Activated CD8-positive, alpha-beta memory T cell treated with anti-CD3 and anti-CD28 coated beads, Interleukin-2, amount 50 U/mL, for 24 hours (primary cell): ENCODE results near the gene SMIM27.
"Not testable (repeated sequence)": the region's sequence is repeated elsewhere in the genome, so short reads cannot be mapped to it uniquely, and the experiment has no call there.

Experiments
- DNase-seq: peaks from one replicate; pipeline ENCODE4 v3.0.0-alpha.2; 2020; ENCODE audit errors: extremely low read depth

SMIM27 gene, protein sequence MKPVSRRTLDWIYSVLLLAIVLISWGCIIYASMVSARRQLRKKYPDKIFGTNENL

DNA sequence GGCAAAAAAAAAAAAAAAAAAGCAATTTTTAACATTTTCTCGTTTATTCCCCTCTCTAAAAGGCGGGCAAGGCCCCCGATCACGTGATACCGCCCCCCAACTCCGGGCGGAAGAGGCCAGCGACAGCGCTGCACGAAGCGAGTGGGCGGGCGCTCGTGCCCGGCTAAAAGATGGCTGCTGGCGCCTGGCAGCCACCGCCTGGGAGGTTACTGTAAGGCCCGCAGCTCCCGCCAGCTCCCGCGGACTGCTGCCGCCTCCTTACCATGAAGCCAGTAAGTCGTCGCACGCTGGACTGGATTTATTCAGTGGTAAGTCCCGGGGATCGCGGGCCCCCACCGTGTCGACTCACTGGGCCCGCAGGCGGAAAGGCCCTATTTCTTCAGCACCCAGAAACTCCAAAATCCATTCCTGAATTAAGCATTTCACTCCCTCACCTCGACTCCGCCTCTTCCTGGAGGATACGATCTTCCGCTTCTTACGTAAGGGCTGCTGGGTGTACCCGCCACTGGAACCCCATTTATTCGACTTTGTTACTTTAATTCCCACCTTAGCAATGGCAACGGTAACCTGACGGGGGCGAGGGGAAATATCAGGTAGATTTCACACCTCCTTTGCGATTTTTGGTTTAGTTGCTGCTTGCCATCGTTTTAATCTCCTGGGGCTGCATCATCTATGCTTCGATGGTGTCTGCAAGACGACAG is at the start of gene SMIM27, which contains the start of gene TOPORS:
Gene SMIM27 (plus strand): TSS at position 156 of the 701 bp plus-strand sequence. CDS start 108 bp downstream, at position 264.
Gene TOPORS (minus strand): TSS at position 415 of the 701 bp plus-strand sequence. CDS start 150 bp downstream, at position 265.
- peak; percentile 74 for DNase-seq

DNA sequence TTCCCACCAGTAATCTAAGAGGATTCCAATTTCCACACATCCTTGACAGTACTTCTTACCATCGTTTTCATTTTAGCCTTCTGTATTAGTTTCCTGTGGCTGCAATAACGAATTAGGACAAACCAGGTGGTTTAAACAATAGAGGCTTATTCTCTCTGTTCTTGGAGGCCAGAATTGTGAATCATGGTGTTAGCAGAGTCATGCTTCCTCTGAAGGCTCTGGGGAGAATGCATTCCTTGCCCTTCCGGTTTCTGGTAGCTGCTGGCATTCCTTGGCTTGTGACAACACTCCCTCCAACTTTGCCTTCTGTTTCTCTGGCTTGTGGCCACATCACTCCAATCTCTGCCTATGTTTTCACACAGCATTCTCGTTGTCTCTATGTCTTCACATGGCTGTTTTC is 49.7 kb upstream of the SMIM27 start:
- no peak for DNase-seq

DNA sequence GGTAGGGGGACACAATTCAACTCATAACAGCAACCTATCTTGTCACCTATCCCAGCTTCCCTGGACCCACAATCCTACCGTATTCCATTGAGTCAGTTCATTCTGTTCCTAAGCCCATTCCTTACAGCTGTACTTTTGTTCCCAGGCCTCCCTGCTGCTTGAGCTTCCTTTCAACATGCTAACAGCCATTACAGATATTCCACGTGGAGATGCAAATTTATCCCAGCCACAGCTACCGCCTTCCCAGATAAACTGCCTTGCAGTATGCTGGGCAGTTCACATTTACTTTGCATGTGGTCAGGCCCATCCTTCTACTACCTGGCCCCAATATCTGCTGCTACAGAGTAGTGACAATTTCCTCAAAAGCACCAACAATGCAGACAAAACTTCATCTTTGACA is 49.1 kb upstream of the SMIM27 start:
- no peak for DNase-seq

DNA sequence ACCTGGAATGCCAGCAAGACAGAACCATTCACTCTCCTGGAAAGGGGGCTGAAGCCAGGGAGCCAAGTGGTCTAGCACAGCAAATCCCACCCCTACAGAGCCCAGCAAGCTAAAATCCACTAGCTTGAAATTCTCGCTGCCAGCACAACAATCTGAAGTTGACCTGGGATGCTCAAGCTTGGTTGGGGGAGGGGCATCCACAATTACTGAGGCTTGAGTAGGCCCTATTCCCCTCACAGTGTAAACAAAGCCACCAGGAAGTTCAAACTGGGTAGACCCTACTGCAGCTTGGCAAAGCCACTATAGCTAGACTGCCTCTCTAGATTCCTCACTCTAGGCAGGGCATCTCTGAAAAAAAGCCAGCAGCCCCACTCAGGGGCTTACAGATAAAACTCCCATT is 43.4 kb upstream of the SMIM27 start:
- DNase-seq, result no peak

DNA sequence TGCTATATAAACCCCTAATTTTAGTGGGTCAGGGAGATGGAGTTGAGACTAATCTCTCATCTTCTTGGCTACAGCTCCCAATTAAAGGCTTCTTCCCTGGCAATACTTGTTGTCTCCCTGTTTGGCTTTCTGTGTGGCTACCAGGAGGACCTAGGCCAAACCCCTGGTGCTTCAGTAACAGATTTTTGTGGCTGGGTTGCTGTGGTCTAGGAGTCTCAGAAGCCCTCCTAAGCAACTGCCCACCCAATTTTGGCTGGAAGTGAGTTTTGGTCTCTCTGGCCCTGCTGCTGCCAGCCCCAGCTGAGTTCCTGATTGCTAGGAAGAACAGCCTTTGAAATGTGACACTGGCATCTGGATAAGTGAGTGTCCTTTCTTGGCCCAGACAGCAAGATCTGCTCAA is 35.9 kb upstream of the SMIM27 start:
- no peak for DNase-seq

DNA sequence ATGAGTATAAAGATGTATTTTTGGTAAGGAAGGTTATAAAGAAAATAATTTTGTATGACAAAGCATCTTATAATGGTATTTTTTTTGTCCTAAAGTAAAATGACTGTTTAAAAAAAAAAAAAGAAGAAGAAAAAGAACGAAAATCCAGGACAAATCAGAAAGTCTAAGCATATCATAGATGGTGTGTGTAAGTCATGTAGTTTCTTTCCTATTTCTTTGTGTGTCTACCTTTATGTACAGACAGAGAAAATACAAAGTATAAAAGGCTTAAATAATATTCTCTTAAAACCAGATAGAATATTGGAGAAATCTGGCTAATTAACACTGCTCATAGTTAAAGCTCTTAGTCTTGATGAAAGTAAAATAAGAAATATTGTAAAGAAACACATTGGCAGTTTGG is 33.9 kb upstream of the SMIM27 start:
- DNase-seq, result no peak

DNA sequence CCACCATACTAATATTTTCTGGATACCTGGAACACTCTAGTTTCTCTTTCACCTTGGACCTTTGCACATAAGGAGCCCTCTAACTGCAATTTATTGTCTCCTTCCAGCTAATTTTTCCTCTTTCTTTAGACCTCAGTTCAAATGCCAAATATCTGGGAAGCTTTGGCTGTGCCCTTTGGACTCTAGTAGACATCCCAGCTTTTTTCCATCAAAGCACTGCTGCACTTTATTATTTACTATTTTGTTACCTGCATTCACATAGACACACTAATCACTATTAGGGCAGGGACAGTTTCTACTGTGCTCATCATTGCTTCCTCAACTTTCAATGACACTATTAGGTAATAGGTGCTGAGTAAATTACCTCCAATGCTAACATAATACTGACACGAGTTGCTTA is 28.2 kb upstream of the SMIM27 start:
- DNase-seq, result no peak

DNA sequence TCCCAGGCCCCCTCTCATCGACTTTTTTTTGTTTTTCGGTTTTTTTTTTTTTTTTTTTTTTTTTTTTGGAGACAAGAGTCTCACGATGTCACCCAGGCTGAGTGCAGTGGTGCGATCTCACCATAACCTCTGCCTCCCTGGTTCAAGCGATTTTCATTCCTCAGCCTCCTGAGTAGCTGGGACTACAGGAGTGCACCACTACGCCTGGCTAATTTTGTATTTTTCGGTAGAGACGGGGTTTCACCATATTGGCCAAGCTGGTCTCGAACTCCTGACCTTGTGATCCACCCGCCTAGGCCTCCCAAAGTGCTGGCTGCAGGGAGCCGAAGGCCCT is 27.6 kb upstream of the SMIM27 start:
- DNase-seq, result not testable (repeated sequence)

DNA sequence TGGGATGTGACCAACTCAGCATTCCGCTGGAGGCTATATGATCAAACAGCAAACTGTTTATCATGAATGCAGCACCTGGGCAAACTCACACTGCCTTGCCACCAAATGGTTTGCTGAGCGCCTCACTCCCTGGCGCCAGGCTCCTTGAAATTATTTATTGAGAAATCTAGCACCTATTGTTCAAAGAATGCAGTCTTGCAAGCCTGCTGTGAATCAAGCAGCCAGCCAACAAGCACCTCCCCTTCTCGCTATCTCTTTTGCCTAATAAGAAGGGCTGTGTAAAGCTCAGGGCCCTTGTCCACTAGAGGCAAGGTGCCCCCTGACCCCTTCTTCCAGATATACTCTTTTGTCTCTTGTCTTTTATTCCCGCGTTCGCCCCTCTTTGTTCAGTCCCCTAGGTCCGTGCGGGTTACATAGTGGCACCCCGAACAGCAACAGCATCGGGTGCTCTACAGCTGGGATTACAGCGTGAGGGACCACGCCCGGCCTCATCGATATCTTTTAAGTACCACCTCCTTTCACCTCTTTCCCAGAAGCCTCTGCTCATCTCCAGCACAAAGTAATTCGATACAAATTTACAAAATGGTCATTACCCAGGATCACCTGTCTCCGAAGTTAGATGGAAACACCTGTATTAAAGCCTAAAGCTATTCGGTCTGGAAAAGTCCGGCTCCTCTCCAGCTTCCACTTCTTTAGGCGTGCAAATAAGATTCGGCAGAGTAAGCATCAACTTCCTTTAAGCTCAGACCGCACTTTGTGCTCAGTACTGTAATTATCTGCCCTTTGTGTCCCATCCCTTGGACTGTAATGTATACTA is 27.0 kb upstream of the SMIM27 start:
- DNase-seq, result no peak

DNA sequence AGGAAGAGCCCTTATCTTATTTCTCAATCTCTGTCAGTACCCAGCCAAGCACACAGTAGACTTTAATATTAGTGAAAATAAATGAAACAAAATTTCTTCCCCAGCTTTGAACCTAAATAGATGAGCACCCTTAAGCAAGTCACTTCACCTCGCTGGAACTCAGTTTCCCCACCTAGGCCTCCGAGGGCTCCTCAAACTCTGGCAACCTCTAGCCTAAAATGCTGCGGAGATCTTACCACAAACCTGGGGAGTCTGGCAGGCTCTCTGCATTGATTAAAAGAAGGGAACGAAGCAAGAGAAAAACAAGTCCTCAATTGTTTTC is 26.5 kb upstream of the SMIM27 start:
- no peak for DNase-seq

DNA sequence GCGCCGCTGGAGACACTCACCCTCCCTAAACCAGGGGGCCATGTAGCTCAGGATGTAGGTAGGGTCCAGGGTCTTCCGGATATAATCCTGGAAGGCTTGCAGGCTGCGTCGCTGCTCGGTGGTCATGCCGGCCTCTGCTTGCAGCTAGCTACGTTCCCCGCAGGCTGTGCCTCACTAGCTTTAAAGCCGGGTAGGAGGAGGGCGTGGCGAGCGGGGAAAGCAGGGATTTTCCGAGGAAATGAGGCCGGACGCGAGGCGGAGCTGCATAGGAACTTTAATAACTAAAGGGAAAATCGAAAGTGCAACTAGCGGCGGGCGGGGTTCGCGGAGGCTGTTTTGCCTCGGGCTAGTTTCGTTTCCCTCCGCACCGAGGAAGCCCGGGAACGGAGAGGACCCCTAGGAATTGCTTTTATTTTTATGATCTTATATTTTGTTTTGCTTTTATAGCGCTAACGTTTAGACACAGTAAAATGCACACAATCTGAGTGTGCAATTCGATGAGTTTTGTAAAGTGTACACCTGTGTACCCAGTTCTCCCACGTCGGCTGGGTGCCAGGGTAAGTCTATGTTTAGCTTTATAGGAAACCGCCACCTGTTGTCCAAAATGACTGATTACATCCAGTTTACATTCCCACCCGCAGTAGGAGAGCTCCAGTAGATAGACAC is 26.0 kb upstream of the SMIM27 start, which contains the start of gene RIGI:
Gene RIGI (minus strand): TSS at position 156 of the 666 bp plus-strand sequence. CDS start 30 bp downstream, at position 126.
- peak; percentile 41 for DNase-seq

DNA sequence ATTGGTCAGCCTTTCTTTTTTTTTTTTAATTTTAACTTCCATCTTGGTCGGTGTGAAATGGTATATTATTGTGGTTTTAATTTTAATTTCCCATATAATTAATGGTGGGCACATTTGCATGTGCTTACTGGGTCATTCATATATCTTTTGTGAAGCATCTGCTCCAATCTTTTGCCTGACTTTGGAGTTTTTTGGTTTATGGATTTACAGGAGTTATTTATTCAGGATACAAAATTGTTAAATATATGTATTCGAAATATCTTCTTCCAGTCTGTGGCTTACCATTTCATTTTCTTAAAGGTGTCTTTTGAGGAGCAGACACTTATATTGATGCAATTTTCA is 25.4 kb upstream of the SMIM27 start:
- DNase-seq, result no peak

DNA sequence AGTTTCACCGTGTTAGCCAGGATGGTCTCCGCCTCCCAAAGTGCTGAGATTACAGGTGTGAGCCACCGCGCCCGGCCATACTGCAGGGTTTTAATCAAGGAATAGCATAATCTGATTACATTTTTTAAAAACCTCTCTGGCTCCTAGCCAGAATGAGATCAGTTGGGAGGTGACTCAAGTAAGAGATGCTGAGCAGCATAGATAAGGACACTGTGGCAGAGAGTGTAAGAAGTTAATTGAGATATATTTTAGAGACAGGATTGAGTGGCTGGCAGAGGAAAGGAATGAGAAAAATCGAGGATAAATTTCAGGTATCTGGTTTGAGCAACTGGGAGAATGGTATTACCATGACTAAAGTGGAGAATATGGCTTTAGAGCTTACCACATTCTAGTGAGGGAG is 18.8 kb upstream of the SMIM27 start:
- no peak for DNase-seq

DNA sequence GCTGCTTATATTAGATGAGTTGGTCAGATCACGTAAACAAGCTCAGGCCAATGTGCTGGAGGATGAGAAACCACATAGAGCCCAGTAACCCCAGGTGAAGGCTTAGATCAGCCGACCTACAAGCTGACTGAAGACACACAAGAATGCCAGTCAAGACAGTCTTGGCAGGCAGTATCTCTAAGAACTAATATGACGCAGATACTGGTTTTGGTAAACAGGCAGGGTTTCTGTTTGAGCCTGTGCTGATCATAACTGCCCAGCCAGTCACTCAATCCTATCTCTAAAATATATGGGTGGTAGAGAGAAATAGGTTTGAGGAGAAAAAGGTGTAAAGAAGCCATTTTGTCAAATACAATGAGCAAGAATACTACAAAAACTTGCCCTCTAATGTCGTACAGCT is 18.3 kb upstream of the SMIM27 start:
- DNase-seq, result no peak

DNA sequence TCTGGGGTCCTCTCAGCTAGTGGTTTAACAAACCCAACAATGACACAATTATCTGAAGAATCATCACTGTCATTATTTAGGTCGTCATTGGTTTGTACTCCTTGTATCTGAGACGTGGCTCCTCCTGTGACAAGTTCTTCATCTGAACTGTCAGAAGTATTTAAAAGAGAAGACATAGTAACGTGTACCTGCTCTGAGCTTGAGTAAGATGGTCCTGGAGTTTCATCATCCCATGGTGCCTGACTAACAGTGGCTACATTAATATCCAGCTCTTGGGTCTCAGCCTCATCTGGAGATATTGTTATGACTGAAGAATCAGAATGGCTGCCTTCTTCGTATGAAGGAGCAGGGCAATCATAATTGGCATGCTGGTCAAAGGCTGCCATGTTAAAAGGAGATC is 9.1 kb upstream of the SMIM27 start:
- no peak for DNase-seq

DNA sequence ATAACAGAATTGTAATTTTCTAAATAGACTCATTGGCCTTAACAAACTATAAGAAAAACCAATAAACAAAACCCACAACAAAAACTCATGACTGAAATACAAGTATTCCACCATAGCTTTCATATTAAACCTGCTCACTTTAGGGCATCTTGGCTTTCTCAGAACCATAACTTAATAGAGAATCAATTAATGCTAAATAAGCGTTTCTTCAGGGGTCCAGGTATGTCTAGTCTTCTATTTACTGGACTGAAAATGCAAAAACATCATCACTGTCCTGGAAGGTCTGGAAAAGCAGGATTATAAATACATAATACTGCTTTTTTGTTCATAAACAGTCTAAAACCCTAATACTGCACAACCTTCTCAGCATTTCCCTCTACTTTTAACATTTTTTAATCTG is 6.2 kb upstream of the SMIM27 start:
- DNase-seq, result no peak

DNA sequence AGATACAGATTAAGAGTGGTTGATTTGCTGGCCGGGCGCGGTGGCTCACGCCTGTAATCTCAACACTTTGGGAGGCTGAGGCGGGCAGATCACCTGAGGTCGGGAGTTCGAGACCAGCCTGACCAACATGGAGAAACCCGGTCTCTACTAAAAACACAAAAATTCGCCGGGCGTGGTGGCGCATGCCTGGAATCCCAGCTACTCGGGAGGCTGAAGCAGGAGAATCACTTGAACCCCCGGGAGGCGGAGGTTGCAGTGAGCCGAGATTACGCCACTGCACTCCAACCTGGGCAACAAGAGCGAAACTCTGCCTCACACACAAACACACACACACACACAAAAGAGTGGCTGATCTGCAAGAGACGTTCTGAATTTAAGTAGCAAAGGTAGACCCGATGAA is 3.9 kb upstream of the SMIM27 start:
- DNase-seq, result not testable (repeated sequence)

DNA sequence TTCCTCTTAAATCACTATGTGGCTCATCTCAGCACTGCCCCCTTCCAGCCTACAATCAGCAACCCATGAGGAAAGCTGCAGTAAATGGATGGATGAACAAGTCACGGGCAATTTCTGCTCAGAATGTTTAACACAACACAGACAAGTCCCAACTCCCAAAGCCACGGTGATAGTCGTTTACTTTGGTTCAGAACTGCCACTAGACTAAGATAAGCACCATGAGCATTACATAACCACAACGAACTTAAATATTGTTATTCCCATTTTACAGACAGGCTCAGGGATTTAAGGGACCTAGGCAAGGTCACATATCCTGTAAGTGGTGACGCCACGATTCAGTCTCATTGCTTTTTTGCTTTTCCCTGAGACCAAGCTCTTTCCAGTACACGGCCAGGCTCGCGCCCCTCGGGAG is 2.0 kb upstream of the SMIM27 start:
- DNase-seq, result no peak

DNA sequence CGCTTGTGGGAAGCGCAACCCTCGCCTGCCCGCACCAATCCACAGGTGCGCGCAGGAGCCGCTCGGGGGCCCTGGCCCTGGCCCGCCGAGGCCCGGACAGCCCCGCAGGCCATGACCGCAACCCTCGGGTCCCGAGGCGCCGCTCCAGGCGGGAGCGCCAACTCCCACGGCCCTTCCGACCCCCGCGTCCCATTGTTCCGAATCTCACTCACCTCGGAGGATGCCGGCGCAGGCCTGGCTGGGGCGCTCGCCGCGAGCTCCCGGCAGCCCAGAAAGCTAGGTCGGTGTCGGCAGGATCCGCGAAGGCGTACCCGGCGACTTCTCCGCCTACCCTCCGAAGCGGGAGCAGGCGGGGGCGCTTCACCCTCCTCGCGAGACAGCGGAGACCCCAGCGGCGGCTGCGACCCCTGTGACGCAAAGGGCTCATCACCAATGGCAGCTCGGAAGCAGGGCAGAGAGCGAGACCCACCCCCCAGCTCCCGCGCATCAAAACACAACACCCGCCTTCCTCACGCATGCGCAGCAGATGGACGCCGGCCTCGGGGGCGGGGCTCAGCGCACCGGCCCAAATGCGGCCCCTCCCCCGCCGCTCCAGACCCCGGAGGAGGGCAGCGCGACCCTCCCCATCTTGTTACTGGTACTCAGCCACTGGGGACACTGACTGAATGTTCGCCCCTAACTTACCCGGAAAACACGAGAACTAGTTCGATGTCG is 1.4 kb upstream of the SMIM27 start:
- DNase-seq, result peak; percentile 81

DNA sequence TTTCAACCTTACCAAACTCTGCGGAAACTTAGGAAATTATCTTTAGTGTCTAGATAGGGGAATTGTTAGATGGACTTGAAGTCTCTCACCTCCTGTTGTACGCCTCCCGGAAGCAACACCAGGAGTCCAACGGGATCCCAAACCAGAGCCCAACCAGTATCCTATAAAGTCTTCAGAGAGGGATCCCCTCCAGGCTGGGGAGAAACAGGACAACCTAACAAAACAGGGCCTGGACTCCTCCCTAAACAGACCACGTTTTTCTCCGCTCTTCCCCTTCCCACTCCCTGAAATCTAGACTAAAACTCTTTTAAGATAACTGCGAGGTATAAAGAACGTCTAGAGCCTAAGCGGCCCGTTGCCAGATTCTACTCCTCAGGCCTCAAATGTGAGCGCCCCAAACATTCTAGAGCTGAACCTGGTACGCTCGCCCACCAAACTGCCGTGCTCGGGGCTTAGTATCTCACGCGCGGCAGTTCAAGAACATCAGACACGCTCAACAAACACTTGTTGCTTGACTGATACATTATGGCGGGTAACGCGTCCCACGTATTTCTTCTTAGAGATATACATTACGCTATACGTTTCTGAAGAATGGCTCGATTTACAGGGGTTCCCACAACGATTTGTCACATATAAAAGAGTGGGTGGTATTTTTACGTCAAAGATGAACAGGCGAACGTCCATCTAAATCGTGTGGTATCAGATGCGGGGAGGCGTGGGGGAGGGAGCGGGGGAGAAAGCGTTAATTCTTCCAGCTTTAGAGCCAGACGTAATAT is 663 bp upstream of the SMIM27 start:
- peak; percentile 5 for DNase-seq

DNA sequence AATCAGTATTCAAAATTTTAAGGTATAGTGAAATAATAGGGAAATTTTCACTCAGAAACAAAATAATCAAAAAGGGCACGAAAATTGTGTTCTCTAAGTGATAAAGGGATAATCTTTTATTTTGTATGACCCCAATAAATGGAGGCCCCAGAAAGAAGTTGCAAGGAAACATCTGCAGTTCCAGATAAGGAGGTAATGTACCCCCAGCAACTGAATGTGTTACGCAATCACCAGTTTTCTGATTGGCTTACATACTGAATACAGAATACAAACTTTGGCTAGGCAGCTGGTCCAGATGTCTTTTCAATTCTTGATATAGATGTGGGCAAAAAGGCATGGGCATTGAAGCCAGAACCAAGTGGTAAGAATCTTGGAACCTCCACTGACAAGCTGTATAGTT is 2.0 kb downstream of the SMIM27 start:
- DNase-seq, result no peak
